ENCODE data around the gene SLC2A4RG.

Gene SLC2A4RG

GRCh38 chr20:63746751-63747315 is 7.3 kb downstream of the SLC2A4RG start:
- H3K36me3 ChIP-seq (ENCODE audit: insufficient read depth, low read length) = no peaks in the 10 kb centered on the region; the same call in 1 of the 2 replicates
- H3K9ac ChIP-seq (ENCODE audit: low read depth, low read length) = no peak overlapping the region
- no peaks in the 10 kb centered on the region for H3K9me3 ChIP-seq (ENCODE audit: control insufficient read depth, insufficient read depth, low read length)
- peaks cover 3% of the 10 kb centered on the region; the same call in 1 of the 2 replicates for H3K4me1 ChIP-seq (ENCODE audit: insufficient read depth, low read length)

GRCh38 chr20:63747622-63748069 is 8.1 kb downstream of the SLC2A4RG start:
- Histone ChIP-seq H3K9me3 (ENCODE audit: control insufficient read depth, insufficient read depth, low read length) (no peaks in the 10 kb centered on the region), H3K36me3 (ENCODE audit: insufficient read depth, low read length) (no peaks in the 10 kb centered on the region; the same call in 1 of the 2 replicates), H3K4me1 (ENCODE audit: insufficient read depth, low read length) (peaks cover 3% of the 10 kb centered on the region; the same call in 1 of the 2 replicates), H3K9ac (ENCODE audit: low read depth, low read length) (no peak overlapping the region)

- no peaks in the 10 kb centered on the region; the same call in 1 of the 2 replicates for H3K36me3 ChIP-seq (ENCODE audit: insufficient read depth, low read length)
- H3K9me3 ChIP-seq (ENCODE audit: control insufficient read depth, insufficient read depth, low read length) = no peaks in the 10 kb centered on the region
- peaks cover 8% of the 10 kb centered on the region; the same call in 1 of the 2 replicates for H3K4me1 ChIP-seq (ENCODE audit: insufficient read depth, low read length)
- H3K9ac ChIP-seq (ENCODE audit: low read depth, low read length) = no peak overlapping the region
Observed at GRCh38 chr20:63748070-63748933, 8.7 kb downstream of the SLC2A4RG start.

- H3K9me3 ChIP-seq (ENCODE audit: control insufficient read depth, insufficient read depth, low read length) = no peaks in the 10 kb centered on the region
- no peaks in the 10 kb centered on the region; the same call in 1 of the 2 replicates for H3K36me3 ChIP-seq (ENCODE audit: insufficient read depth, low read length)
- H3K4me1 ChIP-seq (ENCODE audit: insufficient read depth, low read length) = peaks cover 9% of the 10 kb centered on the region; the same call in 1 of the 2 replicates
- no peak overlapping the region for H3K9ac ChIP-seq (ENCODE audit: low read depth, low read length)
Observed at GRCh38 chr20:63748934-63749270, 9.3 kb downstream of the SLC2A4RG start.

- H3K9ac ChIP-seq (ENCODE audit: low read depth, low read length) = no peak overlapping the region
- H3K36me3 ChIP-seq (ENCODE audit: insufficient read depth, low read length) = no peaks in the 10 kb centered on the region; the same call in 1 of the 2 replicates
- no peaks in the 10 kb centered on the region for H3K9me3 ChIP-seq (ENCODE audit: control insufficient read depth, insufficient read depth, low read length)
- H3K4me1 ChIP-seq (ENCODE audit: insufficient read depth, low read length) = peaks cover 9% of the 10 kb centered on the region; the same call in 1 of the 2 replicates
Observed at GRCh38 chr20:63749597-63750508, 10.3 kb downstream of the SLC2A4RG start.

- no peak overlapping the region; the same call in 1 of the 2 replicates for H3K9ac ChIP-seq (ENCODE audit: low read depth, low read length)
- no peaks in the 10 kb centered on the region; the same call in 1 of the 2 replicates for H3K36me3 ChIP-seq (ENCODE audit: insufficient read depth, low read length)
- H3K9me3 ChIP-seq (ENCODE audit: control insufficient read depth, insufficient read depth, low read length) = no peaks in the 10 kb centered on the region
- peaks cover 9% of the 10 kb centered on the region; the same call in 1 of the 2 replicates for H3K4me1 ChIP-seq (ENCODE audit: insufficient read depth, low read length)
Observed at GRCh38 chr20:63750807-63751470, 11.4 kb downstream of the SLC2A4RG start.

- Histone ChIP-seq H3K9ac (ENCODE audit: low read depth, low read length) (no peak overlapping the region; the same call in 1 of the 2 replicates), H3K9me3 (ENCODE audit: control insufficient read depth, insufficient read depth, low read length) (no peaks in the 10 kb centered on the region), H3K36me3 (ENCODE audit: insufficient read depth, low read length) (no peaks in the 10 kb centered on the region; the same call in 1 of the 2 replicates), H3K4me1 (ENCODE audit: insufficient read depth, low read length) (peaks cover 9% of the 10 kb centered on the region; the same call in 1 of the 2 replicates)
Observed at GRCh38 chr20:63751471-63752271, 12.1 kb downstream of the SLC2A4RG start.

GRCh38 chr20:63752411-63753101 is 13.0 kb downstream of the SLC2A4RG start:
- Histone ChIP-seq H3K9ac (ENCODE audit: low read depth, low read length) (no peak overlapping the region), H3K9me3 (ENCODE audit: control insufficient read depth, insufficient read depth, low read length) (no peaks in the 10 kb centered on the region), H3K4me1 (ENCODE audit: insufficient read depth, low read length) (peaks cover 9% of the 10 kb centered on the region; the same call in 1 of the 2 replicates)

GRCh38 chr20:63753381-63753780 is 13.8 kb downstream of the SLC2A4RG start:
- Histone ChIP-seq H3K9ac (ENCODE audit: low read depth, low read length) (no peak overlapping the region), H3K4me1 (ENCODE audit: insufficient read depth, low read length) (peaks cover 9% of the 10 kb centered on the region; the same call in 1 of the 2 replicates), H3K9me3 (ENCODE audit: control insufficient read depth, insufficient read depth, low read length) (no peaks in the 10 kb centered on the region), H3K36me3 (ENCODE audit: insufficient read depth, low read length) (no peaks in the 10 kb centered on the region; the same call in 1 of the 2 replicates)

More at GRCh38 chr20:63752411-63753101, 13.0 kb downstream of the SLC2A4RG start:
- no peaks in the 10 kb centered on the region; the same call in 1 of the 2 replicates for H3K36me3 ChIP-seq (ENCODE audit: insufficient read depth, low read length)

- no peak overlapping the region for H3K9ac ChIP-seq (ENCODE audit: low read depth, low read length)
- no peaks in the 10 kb centered on the region; the same call in 1 of the 2 replicates for H3K36me3 ChIP-seq (ENCODE audit: insufficient read depth, low read length)
- H3K9me3 ChIP-seq (ENCODE audit: control insufficient read depth, insufficient read depth, low read length) = no peaks in the 10 kb centered on the region
- peaks cover 9% of the 10 kb centered on the region; the same call in 1 of the 2 replicates for H3K4me1 ChIP-seq (ENCODE audit: insufficient read depth, low read length)
Observed at GRCh38 chr20:63754008-63754407, 14.4 kb downstream of the SLC2A4RG start.

GRCh38 chr20:63755933-63756647 is 16.5 kb downstream of the SLC2A4RG start:
- no peak overlapping the region for H3K9ac ChIP-seq (ENCODE audit: low read depth, low read length)

GRCh38 chr20:63756648-63756991 is 17.0 kb downstream of the SLC2A4RG start:
- H3K9me3 ChIP-seq (ENCODE audit: control insufficient read depth, insufficient read depth, low read length) = no peaks in the 10 kb centered on the region
- H3K36me3 ChIP-seq (ENCODE audit: insufficient read depth, low read length) = no peaks in the 10 kb centered on the region
- H3K9ac ChIP-seq (ENCODE audit: low read depth, low read length) = no peak overlapping the region
- peaks cover 5% of the 10 kb centered on the region; the same call in 1 of the 2 replicates for H3K4me1 ChIP-seq (ENCODE audit: insufficient read depth, low read length)

More at GRCh38 chr20:63755933-63756647, 16.5 kb downstream of the SLC2A4RG start:
- H3K4me1 ChIP-seq (ENCODE audit: insufficient read depth, low read length) = peaks cover 8% of the 10 kb centered on the region; the same call in 1 of the 2 replicates
- H3K36me3 ChIP-seq (ENCODE audit: insufficient read depth, low read length) = no peaks in the 10 kb centered on the region
- H3K9me3 ChIP-seq (ENCODE audit: control insufficient read depth, insufficient read depth, low read length) = no peaks in the 10 kb centered on the region

All from ES-I3 (cell line).